ENCODE results near the gene KIF5C.

DNA sequence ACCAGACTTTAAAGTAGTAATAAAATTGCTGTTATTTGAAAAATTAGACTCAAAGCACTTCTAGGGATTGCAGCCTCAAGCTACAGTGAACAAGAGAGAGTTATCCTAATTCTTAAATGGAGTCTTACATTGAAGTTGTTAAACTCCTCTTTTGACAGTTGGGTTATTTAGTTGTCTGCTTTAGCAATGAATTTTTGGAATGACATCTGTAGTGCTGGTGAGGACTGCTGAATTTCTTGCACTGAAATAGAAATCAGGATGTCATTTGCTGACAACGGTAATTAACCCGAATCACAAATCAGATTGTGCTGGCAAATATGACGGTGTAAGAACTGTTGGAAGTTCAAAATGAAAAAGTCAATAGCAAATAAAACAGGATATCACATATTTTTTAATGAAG lies 85.5 kb downstream of the KIF5C start:
- no peak for TF ChIP-seq POLR2A (IDR thresholded peaks at IDR 0.05)
- no peak for TF ChIP-seq CTCF (IDR thresholded peaks at IDR 0.05)

Measured in body of pancreas (tissue), 4 donors.